Measurements from ENCODE around the gene WHRN. TPM values are rescaled to one million over a fixed set of nuclear protein-coding genes. Genes with fewer than 3 reads are reported as not detected.

Gene WHRN
- total RNA-seq, 1 experiment from 2014 or later: 19.8 TPM

DNA sequence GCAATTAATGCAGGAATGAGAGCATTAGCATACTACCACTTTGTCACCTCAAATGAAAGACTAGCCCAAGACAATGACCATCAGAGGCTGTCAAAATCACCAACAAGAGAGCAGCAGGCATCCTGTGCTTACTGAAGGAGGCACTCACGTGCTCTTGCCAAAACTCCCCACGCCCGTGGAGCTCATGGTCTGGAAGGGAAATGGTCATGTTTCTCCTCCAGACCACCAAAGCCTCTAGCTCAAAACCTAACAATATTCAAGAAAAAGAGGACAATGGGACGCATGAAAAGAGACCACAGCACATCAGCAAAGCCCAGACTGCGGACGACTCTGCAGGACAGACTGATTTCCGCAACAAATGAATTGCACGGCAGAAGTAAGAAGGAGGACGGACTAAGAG, 130.3 kb downstream of the WHRN start:
- intact Hi-C loops (cut with micrococcal nuclease; ENCODE audit: unreplicated experiment): no loop called here
- ChIA-PET POLR2A (ENCODE audit: unreplicated experiment) (no interaction called here), CTCF (no interaction called here)
- no peaks in the 10 kb centered on the region for H3K27me3 ChIP-seq (ENCODE audit: insufficient read depth, low read depth)
- no peak overlapping the region for H3K27ac ChIP-seq
- no peaks in the 10 kb centered on the region for H3F3A ChIP-seq (ENCODE audit: insufficient read depth, low read depth)
- no peaks in the 10 kb centered on the region for H3K79me2 ChIP-seq (ENCODE audit: low read depth)
- no peaks in the 10 kb centered on the region for H3K9me3 ChIP-seq (ENCODE audit: insufficient read depth, low read depth)
- no peak overlapping the region for H3K4me2 ChIP-seq
- DNase-seq: no peak
- no peak overlapping the region for H3K4me3 ChIP-seq
- no TSS peak for BruUV-seq (replicated peaks)
- no peaks in the 10 kb centered on the region for H4K20me1 ChIP-seq (ENCODE audit: insufficient read depth)
- no peak overlapping the region for H2AFZ ChIP-seq
- H3K9me2 ChIP-seq (ENCODE audit: insufficient read depth): no peaks in the 10 kb centered on the region
- no peaks in the 10 kb centered on the region for H3K36me3 ChIP-seq (ENCODE audit: low read depth)
- TF ChIP-seq, protein P1, sequence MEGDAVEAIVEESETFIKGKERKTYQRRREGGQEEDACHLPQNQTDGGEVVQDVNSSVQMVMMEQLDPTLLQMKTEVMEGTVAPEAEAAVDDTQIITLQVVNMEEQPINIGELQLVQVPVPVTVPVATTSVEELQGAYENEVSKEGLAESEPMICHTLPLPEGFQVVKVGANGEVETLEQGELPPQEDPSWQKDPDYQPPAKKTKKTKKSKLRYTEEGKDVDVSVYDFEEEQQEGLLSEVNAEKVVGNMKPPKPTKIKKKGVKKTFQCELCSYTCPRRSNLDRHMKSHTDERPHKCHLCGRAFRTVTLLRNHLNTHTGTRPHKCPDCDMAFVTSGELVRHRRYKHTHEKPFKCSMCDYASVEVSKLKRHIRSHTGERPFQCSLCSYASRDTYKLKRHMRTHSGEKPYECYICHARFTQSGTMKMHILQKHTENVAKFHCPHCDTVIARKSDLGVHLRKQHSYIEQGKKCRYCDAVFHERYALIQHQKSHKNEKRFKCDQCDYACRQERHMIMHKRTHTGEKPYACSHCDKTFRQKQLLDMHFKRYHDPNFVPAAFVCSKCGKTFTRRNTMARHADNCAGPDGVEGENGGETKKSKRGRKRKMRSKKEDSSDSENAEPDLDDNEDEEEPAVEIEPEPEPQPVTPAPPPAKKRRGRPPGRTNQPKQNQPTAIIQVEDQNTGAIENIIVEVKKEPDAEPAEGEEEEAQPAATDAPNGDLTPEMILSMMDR (conservative IDR thresholded peaks at IDR 0.05): no peak
- no peak for TF ChIP-seq EZH2 (IDR thresholded peaks at IDR 0.05; ENCODE audit: low read depth)
- no peaks in the 10 kb centered on the region for H3K4me1 ChIP-seq (replicated peaks; ENCODE audit: insufficient read depth)

DNA sequence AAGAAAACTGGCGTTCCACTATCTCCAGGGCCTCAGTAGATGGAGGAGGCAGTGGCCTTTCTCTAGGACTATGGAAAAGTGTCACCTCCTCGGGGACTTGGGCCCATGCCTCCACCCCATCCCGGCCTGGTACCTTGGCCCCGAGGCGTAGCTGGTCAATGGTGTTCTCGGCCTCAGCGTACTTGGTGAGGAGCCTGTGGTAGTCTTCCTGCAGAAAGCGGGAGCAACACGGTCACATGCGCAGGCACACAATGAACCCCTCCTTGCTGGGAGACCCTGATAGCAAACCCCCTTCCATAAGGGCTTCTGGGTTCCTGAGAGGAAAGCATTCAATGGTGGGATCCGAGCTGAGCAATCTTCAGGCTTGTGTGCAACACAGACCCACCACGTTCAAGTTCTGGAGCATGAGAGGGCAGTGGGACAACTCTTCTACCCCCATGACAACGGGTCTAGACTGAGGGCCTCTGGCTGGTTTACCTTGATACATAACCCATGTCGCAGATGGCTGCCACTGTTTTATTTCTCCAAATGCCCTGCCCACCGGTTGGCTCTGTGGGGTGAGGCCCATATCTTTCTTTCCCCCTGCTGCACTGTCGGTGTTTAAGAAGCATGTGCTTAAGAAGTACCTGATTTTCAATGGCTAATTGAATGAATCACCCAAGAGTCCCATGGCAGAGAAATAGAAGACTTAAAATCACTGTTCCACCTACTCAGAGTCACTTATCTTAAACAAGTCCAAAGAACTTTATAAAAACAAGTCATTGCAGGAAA, 131.1 kb downstream of the WHRN start:
- no peaks in the 10 kb centered on the region for H3K27me3 ChIP-seq (ENCODE audit: insufficient read depth, low read depth)
- POLR2A ChIA-PET (ENCODE audit: unreplicated experiment): no interaction called here
- H3K27ac ChIP-seq: no peak overlapping the region
- H2AFZ ChIP-seq: no peak overlapping the region
- intact Hi-C loops (cut with micrococcal nuclease; ENCODE audit: unreplicated experiment): no loop called here
- no peaks in the 10 kb centered on the region for H3K36me3 ChIP-seq (ENCODE audit: low read depth)
- H3K4me1 ChIP-seq (replicated peaks; ENCODE audit: insufficient read depth): no peaks in the 10 kb centered on the region
- CTCF ChIA-PET: no interaction called here
- no peak overlapping the region for H3K4me2 ChIP-seq
- TF ChIP-seq, protein P1 (conservative IDR thresholded peaks at IDR 0.05): no peak
- TF ChIP-seq EZH2 (IDR thresholded peaks at IDR 0.05; ENCODE audit: low read depth): no peak
- no peaks in the 10 kb centered on the region for H3K9me2 ChIP-seq (ENCODE audit: insufficient read depth)
- H4K20me1 ChIP-seq (ENCODE audit: insufficient read depth): no peaks in the 10 kb centered on the region
- no peaks in the 10 kb centered on the region for H3K9me3 ChIP-seq (ENCODE audit: insufficient read depth, low read depth)
- no peaks in the 10 kb centered on the region for H3F3A ChIP-seq (ENCODE audit: insufficient read depth, low read depth)
- no peak for DNase-seq
- no peaks in the 10 kb centered on the region for H3K79me2 ChIP-seq (ENCODE audit: low read depth)
- H3K4me3 ChIP-seq: no peak overlapping the region
- no TSS peak for BruUV-seq (replicated peaks)

DNA sequence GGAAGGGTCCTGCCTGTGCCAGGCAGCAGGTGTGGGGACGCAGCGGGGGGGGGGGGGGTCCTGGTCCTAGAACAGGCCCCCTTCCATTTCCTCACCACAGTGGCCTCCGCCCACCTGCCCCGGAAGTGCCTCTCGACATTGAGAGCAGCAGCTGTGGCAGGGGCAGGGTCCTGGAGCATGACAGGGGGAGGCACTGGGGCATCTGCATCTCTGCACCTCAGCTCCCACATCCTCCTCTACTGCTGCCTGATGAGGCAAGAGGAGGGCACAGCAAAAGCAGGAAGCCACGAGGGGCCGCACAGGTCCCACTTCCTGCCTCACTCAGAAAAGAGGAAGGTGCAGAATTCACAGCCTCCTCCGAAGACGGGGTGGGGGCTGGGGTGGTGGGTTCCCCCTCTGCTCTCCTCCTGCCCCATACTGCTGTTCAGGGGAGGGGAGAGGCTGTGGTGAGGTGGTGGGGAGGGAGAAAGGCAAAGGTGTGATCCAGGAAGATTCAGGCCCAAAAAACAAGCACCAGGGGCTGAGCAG, 132.3 kb downstream of the WHRN start:
- POLR2A ChIA-PET (ENCODE audit: unreplicated experiment): interaction anchor here (0.6 kb wide), 1 partner anchor 215 kb away, joined by 7 read pairs; no protein-coding TSS in a partner anchor

More for the DNA sequence above, 132.3 kb downstream of the WHRN start:
- no peak overlapping the region for H3K27ac ChIP-seq
- CTCF ChIA-PET: interaction anchor here (0.6 to 0.7 kb wide), 2 partner anchors 20 to 289 kb away, joined by 5 to 6 read pairs; no protein-coding TSS in a partner anchor
- BruUV-seq (replicated peaks): no TSS peak
- no peak for DNase-seq
- no peak overlapping the region for H3K4me3 ChIP-seq
- H3K9me3 ChIP-seq (ENCODE audit: insufficient read depth, low read depth): no peaks in the 10 kb centered on the region
- intact Hi-C loops (cut with micrococcal nuclease; ENCODE audit: unreplicated experiment): no loop called here
- no peaks in the 10 kb centered on the region for H3K79me2 ChIP-seq (ENCODE audit: low read depth)
- no peaks in the 10 kb centered on the region for H3K9me2 ChIP-seq (ENCODE audit: insufficient read depth)
- no peaks in the 10 kb centered on the region for H3K4me1 ChIP-seq (replicated peaks; ENCODE audit: insufficient read depth)
- H3F3A ChIP-seq (ENCODE audit: insufficient read depth, low read depth): no peaks in the 10 kb centered on the region
- no peaks in the 10 kb centered on the region for H3K27me3 ChIP-seq (ENCODE audit: insufficient read depth, low read depth)
- TF ChIP-seq, protein P1 (conservative IDR thresholded peaks at IDR 0.05): no peak
- no peak for TF ChIP-seq EZH2 (IDR thresholded peaks at IDR 0.05; ENCODE audit: low read depth)
- no peaks in the 10 kb centered on the region for H4K20me1 ChIP-seq (ENCODE audit: insufficient read depth)
- no peaks in the 10 kb centered on the region for H3K36me3 ChIP-seq (ENCODE audit: low read depth)
- H2AFZ ChIP-seq: no peak overlapping the region
- no peak overlapping the region for H3K4me2 ChIP-seq

Data from PC-9 (cell line).